NCI-H1694 treated with DMSO at 0.1 percent for 48 hours (cell line): ENCODE data around the gene DIRAS1.
"Not testable (repeated sequence)": the region's sequence is repeated elsewhere in the genome, so short reads cannot be mapped to it uniquely, and the experiment has no call there.

ENCODE experiments used
- DNase-seq: peaks from one replicate; lab custom pipeline; 2025; lab: John Stamatoyannopoulos, UW

DIRAS1 gene

GRCh38 chr19:2676823-2677222, 44.3 kb downstream of the DIRAS1 start:
- no peak for DNase-seq

GRCh38 chr19:2675892-2676291, 45.3 kb downstream of the DIRAS1 start:
- no peak for DNase-seq

GRCh38 chr19:2670217-2670616, 51.0 kb downstream of the DIRAS1 start:
- DNase-seq: no peak

- DNase-seq: no peak
Measured at GRCh38 chr19:2668175-2668763, 52.9 kb downstream of the DIRAS1 start.

- DNase-seq: not testable (repeated sequence)
Measured at GRCh38 chr19:2667349-2667748, 53.8 kb downstream of the DIRAS1 start.

GRCh38 chr19:2666344-2666994, 54.7 kb downstream of the DIRAS1 start:
- no peak for DNase-seq

- no peak for DNase-seq
Measured at GRCh38 chr19:2665103-2665502, 56.1 kb downstream of the DIRAS1 start.
